Right renal pelvis (tissue), 4 donors: ENCODE measurements around the gene ETHE1. TPM values are rescaled to one million over a fixed set of nuclear protein-coding genes. Genes with fewer than 3 reads are reported as not detected.
A peak's percentile ranks its signal among the peaks of the same experiment; 100 is the strongest.

Experiments used
- DNase-seq, 4 donors: peaks; one replicate each; pipeline ENCODE4 v3.0.0-alpha.2; 2013; ENCODE audit warnings: low read depth in 4 of 4, low spot score in 3 of 4, missing footprints in 1 of 4
- polyA plus RNA-seq, 4 donors: library from polyadenylated mRNA; unstranded; fragments of 120-200 nt; gene quantifications; one replicate each; pipeline ENCODE4 v1.2.1, GENCODE V29; 2013; ENCODE audit not compliant: insufficient read length in 4 of 4

The ETHE1 gene
- polyA plus RNA-seq, 4 donors = 27.5 to 31.1 (median 28.1) TPM

- no peak for DNase-seq
Measured at GRCh38 chr19:43468354-43469159, 58.4 kb downstream of the ETHE1 start.

GRCh38 chr19:43467730-43468129 lies 59.3 kb downstream of the ETHE1 start:
- no peak for DNase-seq

- no peak for DNase-seq
Measured at GRCh38 chr19:43467276-43467675, 59.7 kb downstream of the ETHE1 start.

- no peak for DNase-seq
Measured at GRCh38 chr19:43466793-43467192, 60.2 kb downstream of the ETHE1 start.

GRCh38 chr19:43465468-43466120 lies 61.4 kb downstream of the ETHE1 start, which contains the start of gene LYPD3:
Gene LYPD3, minus strand, starts transcription at chr19:43465608. Its CDS starts 37 bp downstream, at chr19:43465571.
- no peak for DNase-seq

GRCh38 chr19:43464134-43464775 lies 62.7 kb downstream of the ETHE1 start:
- peak in 1 of 4 donors; percentile 40 for DNase-seq

- DNase-seq = peak; percentile 86 to 94 (median 91)
Measured at GRCh38 chr19:43463381-43464133, 63.4 kb downstream of the ETHE1 start.

GRCh38 chr19:43462785-43463380 lies 64.1 kb downstream of the ETHE1 start:
- DNase-seq = no peak

GRCh38 chr19:43462383-43462782 lies 64.6 kb downstream of the ETHE1 start:
- no peak for DNase-seq

- no peak for DNase-seq
Measured at GRCh38 chr19:43461303-43461702, 65.7 kb downstream of the ETHE1 start.

- DNase-seq = no peak
Measured at GRCh38 chr19:43460362-43461016, 66.5 kb downstream of the ETHE1 start.

GRCh38 chr19:43457809-43458208 lies 69.2 kb downstream of the ETHE1 start:
- no peak for DNase-seq

Other genes with a start within 250 kb of the ETHE1 start
- under 1 TPM in 2 of 4 donors, not detected in 2; 0.35 to 0.39 TPM for gene CD177, start 173.5 kb downstream of the ETHE1 start, polyA plus RNA-seq
- under 1 TPM in 1 of 4 donors, not detected in 3; 0.06 TPM for gene TEX101, start 112.3 kb downstream of the ETHE1 start, polyA plus RNA-seq
- 1 to 10 TPM; 1.6 to 5.5 (median 2.5) TPM for gene LYPD3, start 61.6 kb downstream of the ETHE1 start, polyA plus RNA-seq
- gene PHLDB3, start 22.5 kb downstream of the ETHE1 start, polyA plus RNA-seq = 10 to 100 TPM in 1 of 4 donors, 1 to 10 TPM in 3; 5.7 to 13.7 (median 8.8) TPM
- gene ZNF575, start 6.0 kb upstream of the ETHE1 start, polyA plus RNA-seq = 1 to 10 TPM; 1.9 to 2.6 (median 2.0) TPM
- 10 to 100 TPM; 56.7 to 71.0 (median 66.6) TPM for gene XRCC1, start 48.3 kb upstream of the ETHE1 start, polyA plus RNA-seq
- gene PINLYP, start 48.6 kb upstream of the ETHE1 start, polyA plus RNA-seq = 10 to 100 TPM; 17.4 to 19.4 (median 18.7) TPM
- gene IRGQ, start 68.9 kb upstream of the ETHE1 start, polyA plus RNA-seq = 10 to 100 TPM; 12.1 to 16.4 (median 13.2) TPM
- gene ZNF576, start 69.4 kb upstream of the ETHE1 start, polyA plus RNA-seq = 10 to 100 TPM; 10.9 to 16.7 (median 11.6) TPM
- gene SRRM5, start 84.9 kb upstream of the ETHE1 start, polyA plus RNA-seq = 1 to 10 TPM in 1 of 4 donors, under 1 TPM in 3; 0.61 to 1.2 (median 0.72) TPM
- 100 to 1,000 TPM in 1 of 4 donors, 10 to 100 TPM in 3; 76.5 to 141 (median 91.1) TPM for gene ZNF428, start 92.4 kb upstream of the ETHE1 start, polyA plus RNA-seq
- gene CADM4, start 112.6 kb upstream of the ETHE1 start, polyA plus RNA-seq = 10 to 100 TPM; 44.9 to 65.8 (median 49.0) TPM
- gene PLAUR, start 143.0 kb upstream of the ETHE1 start, polyA plus RNA-seq = 1 to 10 TPM; 6.3 to 9.5 (median 8.5) TPM
- not detected for gene IRGC, start 188.9 kb upstream of the ETHE1 start, polyA plus RNA-seq
- 10 to 100 TPM; 42.7 to 55.7 (median 48.0) TPM for gene SMG9, start 227.8 kb upstream of the ETHE1 start, polyA plus RNA-seq